GM12891 (cell line): ENCODE measurements around the gene MAP2K7.

Experiments
- PAX5 ChIP-seq: IDR thresholded peaks from 2 replicates; pipeline ENCODE4 v1.6.1; 2011; ENCODE audit warnings: low read length, moderate library complexity, mild to moderate bottlenecking; ENCODE audit not compliant: insufficient read depth, severe bottlenecking
- POLR2A ChIP-seq: IDR thresholded peaks from 2 replicates; pipeline ENCODE4 v1.6.1; 2011; ENCODE audit warnings: low read depth, low read length, control low read depth
- TAF1 ChIP-seq: IDR thresholded peaks from 2 replicates; pipeline ENCODE4 v1.6.1; 2011; ENCODE audit warnings: low read depth, low read length, control low read depth

GRCh38 chr19:7871437-7872305 lies 32.0 kb upstream of the MAP2K7 start:
- no peak for TF ChIP-seq PAX5
- TF ChIP-seq TAF1: no peak
- no peak for TF ChIP-seq POLR2A
